ENCODE data around the gene SLX4. TPM values are rescaled to one million over a fixed set of nuclear protein-coding genes. Genes with fewer than 3 reads are reported as not detected.

The SLX4 gene
- total RNA-seq, 1 donor from 2014 or later, result 7.1 TPM

DNA sequence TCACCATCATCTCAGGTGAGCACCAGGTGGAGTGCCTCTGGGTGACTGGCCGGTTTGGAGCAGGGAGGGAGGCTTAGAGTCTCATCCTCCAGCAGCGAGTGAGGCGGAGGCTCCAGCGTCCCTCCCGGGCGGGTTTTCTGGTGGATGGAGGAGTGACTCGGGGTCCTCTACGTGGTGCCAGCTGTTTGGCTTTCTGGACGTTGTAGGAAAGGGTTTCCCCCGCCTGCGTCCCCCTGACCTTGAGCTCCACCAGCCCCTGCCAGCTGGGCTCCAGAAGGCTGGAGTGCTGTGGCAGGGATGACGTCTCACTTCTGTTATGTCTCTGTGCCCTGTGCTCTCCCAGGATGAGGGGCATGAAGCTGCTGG is 43.6 kb upstream of the SLX4 start:
- Mint-ChIP-seq H3K36me3 (ENCODE audit: unreplicated experiment) (peaks cover 19% of the 10 kb centered on the region), H3K4me1 (ENCODE audit: unreplicated experiment) (peaks cover 5% of the 10 kb centered on the region), H3K27ac (ENCODE audit: unreplicated experiment) (no peak overlapping the region), H3K27me3 (ENCODE audit: unreplicated experiment) (no peaks in the 10 kb centered on the region), H3K9me3 (ENCODE audit: unreplicated experiment) (no peaks in the 10 kb centered on the region), H3K4me3 (ENCODE audit: unreplicated experiment) (no peak overlapping the region)
- DNase-seq (ENCODE audit: extremely low spot score, unreplicated experiment), result no peak
- TF ChIP-seq, protein P1, sequence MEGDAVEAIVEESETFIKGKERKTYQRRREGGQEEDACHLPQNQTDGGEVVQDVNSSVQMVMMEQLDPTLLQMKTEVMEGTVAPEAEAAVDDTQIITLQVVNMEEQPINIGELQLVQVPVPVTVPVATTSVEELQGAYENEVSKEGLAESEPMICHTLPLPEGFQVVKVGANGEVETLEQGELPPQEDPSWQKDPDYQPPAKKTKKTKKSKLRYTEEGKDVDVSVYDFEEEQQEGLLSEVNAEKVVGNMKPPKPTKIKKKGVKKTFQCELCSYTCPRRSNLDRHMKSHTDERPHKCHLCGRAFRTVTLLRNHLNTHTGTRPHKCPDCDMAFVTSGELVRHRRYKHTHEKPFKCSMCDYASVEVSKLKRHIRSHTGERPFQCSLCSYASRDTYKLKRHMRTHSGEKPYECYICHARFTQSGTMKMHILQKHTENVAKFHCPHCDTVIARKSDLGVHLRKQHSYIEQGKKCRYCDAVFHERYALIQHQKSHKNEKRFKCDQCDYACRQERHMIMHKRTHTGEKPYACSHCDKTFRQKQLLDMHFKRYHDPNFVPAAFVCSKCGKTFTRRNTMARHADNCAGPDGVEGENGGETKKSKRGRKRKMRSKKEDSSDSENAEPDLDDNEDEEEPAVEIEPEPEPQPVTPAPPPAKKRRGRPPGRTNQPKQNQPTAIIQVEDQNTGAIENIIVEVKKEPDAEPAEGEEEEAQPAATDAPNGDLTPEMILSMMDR (IDR thresholded peaks at IDR 0.05), result no peak

DNA sequence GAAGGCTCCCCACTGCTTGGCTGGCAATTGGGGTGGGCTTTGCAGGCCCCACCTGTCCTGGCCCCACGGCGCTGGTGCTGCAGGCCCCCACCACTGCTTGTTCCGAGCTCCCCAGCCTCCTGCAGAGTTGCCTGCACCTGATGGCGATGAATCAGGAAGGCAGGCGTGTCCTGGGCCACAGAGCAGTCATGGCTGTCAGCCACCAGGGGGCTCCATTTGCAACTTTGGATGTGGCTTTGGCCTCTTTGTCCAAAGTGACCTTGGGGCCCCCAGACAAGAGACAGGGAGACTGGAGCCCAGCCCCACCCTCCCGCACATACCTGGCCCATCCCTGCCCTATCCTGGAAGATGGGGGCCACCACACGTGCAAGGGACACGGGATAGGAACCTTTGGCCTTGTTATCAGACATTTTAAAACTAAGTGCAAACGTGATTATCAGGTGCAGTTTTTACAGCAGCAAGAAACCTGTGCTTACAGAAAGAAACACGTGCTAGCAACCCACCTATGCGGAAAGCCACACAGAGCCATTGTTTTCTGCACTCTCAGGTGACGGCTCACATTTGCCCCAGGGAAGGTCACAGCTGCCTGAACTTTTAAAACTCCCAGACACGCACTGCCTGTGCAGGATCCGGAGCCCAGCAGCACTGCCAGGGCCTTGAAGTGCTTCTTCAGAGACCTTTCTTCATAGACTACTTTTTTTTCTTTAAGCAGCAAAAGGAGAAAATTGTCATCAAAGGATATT is 43.0 kb upstream of the SLX4 start, which contains the start of gene DNASE1:
Gene DNASE1, plus strand, starts transcription at position 443 of the 743 bp plus-strand sequence. CDS start 683 bp downstream, outside the sequence.
- H3K27ac Mint-ChIP-seq (ENCODE audit: unreplicated experiment), result no peak within 1 kb of the TSS
- TF ChIP-seq, protein P1 (IDR thresholded peaks at IDR 0.05), result peak; percentile 62
- no peak for DNase-seq (ENCODE audit: extremely low spot score, unreplicated experiment)

DNA sequence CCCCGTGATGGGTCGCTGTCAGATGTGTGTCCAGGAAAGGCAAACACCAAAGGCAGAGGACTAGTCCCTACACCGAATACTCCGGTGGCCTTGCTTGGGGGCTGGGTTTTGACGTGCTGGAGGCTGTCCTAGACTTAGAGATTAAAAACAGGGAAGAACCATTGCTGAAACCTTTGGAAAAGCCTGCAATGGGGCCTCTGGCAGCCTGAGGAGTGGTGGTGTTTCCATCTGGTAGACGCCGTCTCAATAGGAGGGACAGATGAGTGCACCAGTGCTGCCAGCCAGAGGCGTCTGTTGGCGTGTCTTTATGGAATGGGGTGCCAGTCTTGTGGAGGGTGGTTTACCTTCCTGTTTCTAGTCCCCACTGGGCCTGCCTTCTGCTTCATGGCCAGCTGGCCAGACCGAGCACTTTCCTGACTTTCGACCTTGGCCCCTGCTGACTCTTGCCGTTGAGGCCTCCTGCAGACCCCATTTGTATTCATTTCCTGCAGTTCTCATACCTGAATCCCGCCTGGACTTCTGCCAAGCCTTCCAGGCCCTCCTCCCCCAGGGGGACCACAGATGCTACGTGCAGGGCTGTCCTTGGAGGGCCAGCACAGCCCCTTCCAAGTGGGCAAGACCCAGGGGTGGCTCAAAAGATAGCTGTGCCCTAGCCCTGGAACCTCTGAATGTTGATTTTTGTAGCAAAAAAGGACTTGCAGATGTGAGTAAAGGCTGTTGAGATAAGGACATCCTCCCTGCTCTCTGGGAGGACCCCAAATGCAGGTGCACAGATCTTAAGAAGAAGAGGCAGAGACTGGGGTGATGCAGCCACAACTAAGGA is 41.2 kb upstream of the SLX4 start:
- H3K9me3 Mint-ChIP-seq (ENCODE audit: unreplicated experiment), result no peaks in the 10 kb centered on the region
- peaks cover 14% of the 10 kb centered on the region for H3K36me3 Mint-ChIP-seq (ENCODE audit: unreplicated experiment)

More for the DNA sequence above, 43.0 kb upstream of the SLX4 start, which contains the start of gene DNASE1:
- no peaks in the 10 kb centered on the region for H3K9me3 Mint-ChIP-seq (ENCODE audit: unreplicated experiment)
- H3K4me1 Mint-ChIP-seq (ENCODE audit: unreplicated experiment), result peaks cover 4% of the 10 kb centered on the region
- H3K36me3 Mint-ChIP-seq (ENCODE audit: unreplicated experiment), result peaks cover 14% of the 10 kb centered on the region
- H3K4me3 Mint-ChIP-seq (ENCODE audit: unreplicated experiment), result no peak within 1 kb of the TSS
- H3K27me3 Mint-ChIP-seq (ENCODE audit: unreplicated experiment), result no peaks in the 10 kb centered on the region

DNA sequence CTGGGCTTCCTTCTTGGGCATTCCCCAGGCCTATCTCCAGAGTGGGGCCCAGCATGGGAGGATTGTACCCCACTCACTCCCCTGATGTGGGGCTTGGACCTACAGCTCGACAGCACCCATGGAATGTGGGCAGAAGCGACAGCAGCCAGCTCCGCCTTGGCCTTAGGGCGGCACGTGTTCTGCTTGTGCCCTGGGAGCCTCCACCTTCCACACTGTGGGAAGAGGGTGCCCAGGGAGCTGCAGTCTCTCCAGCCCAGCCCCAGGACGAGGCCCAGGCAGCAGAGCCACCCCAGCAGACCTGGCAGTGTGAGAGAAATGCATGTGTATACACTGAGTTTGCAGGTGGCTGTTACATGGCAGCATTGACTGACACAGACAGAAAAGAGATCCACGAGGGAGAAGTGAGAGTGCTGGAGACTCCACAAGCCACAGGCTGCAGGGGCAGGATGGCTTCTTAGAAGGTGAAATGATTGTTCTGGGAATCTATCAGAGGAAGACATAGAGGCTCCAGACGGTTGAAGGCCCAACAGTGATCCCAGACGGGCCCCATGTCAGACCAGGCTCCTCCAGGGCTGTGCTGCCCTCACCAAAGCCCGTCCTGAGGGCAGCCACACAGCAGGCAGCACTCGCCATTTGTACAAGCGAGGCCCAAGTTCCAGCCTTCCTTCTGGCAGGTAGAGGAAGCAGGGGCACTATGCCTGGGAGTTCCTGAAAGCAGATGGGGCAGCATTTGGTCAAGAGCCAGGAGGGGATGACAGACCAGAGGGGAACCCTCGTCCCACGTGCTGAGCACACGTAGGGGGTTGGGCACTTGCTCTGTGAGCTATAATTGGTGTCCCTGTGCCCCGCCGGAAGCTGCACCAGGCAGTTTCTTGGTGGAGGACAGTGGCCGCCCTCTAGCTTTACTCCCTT is 40.3 kb upstream of the SLX4 start:
- Mint-ChIP-seq H3K36me3 (ENCODE audit: unreplicated experiment) (peaks cover 7% of the 10 kb centered on the region), H3K27ac (ENCODE audit: unreplicated experiment) (no peak overlapping the region)

More for the DNA sequence above, 41.2 kb upstream of the SLX4 start:
- Mint-ChIP-seq H3K4me1 (ENCODE audit: unreplicated experiment) (no peaks in the 10 kb centered on the region), H3K27ac (ENCODE audit: unreplicated experiment) (no peak overlapping the region), H3K4me3 (ENCODE audit: unreplicated experiment) (no peak overlapping the region), H3K27me3 (ENCODE audit: unreplicated experiment) (no peaks in the 10 kb centered on the region)
- TF ChIP-seq, protein P1 (IDR thresholded peaks at IDR 0.05), result no peak
- peak; percentile 73 for DNase-seq (ENCODE audit: extremely low spot score, unreplicated experiment)

More for the DNA sequence above, 40.3 kb upstream of the SLX4 start:
- Mint-ChIP-seq H3K27me3 (ENCODE audit: unreplicated experiment) (no peaks in the 10 kb centered on the region), H3K4me1 (ENCODE audit: unreplicated experiment) (no peaks in the 10 kb centered on the region), H3K9me3 (ENCODE audit: unreplicated experiment) (no peaks in the 10 kb centered on the region), H3K4me3 (ENCODE audit: unreplicated experiment) (no peak overlapping the region)
- peak; percentile 67 for DNase-seq (ENCODE audit: extremely low spot score, unreplicated experiment)
- TF ChIP-seq, protein P1 (IDR thresholded peaks at IDR 0.05), result no peak
